DOHH2 (cell line): Measurements from ENCODE around the gene ACSL5.
"Not testable (repeated sequence)": the region's sequence is repeated elsewhere in the genome, so short reads cannot be mapped to it uniquely, and the experiment has no call there.

Source experiments
- H3F3A ChIP-seq: fragments of 200-600 bp; sonication (generic), shearing (Covaris generic); 2 replicates; pipeline ENCODE4 v1.6.0; 2016; ENCODE audit warnings: antibody characterized with exemption, mild to moderate bottlenecking; ENCODE audit not compliant: control insufficient read depth, insufficient read depth
- H3K27ac ChIP-seq: fragments of 200-600 bp; sonication (generic); 2 replicates; pipeline ENCODE4 v1.5.1; 2014; ENCODE audit warnings: low read depth, mild to moderate bottlenecking, low read length, moderate library complexity
- H3K27me3 ChIP-seq: fragments of 200-600 bp; sonication (generic); 2 replicates; pipeline ENCODE4 v1.6.1; 2014; ENCODE audit warnings: mild to moderate bottlenecking, low read length, mixed read lengths; ENCODE audit not compliant: control insufficient read depth
- H3K36me3 ChIP-seq: fragments of 200-600 bp; sonication (generic); 2 replicates; pipeline ENCODE4 v1.6.1; 2014; ENCODE audit warnings: mild to moderate bottlenecking, low read length, moderate library complexity, mixed read lengths; ENCODE audit not compliant: control insufficient read depth
- H3K4me1 ChIP-seq: fragments of 200-600 bp; sonication (generic); 2 replicates; pipeline ENCODE4 v1.6.1; 2014; ENCODE audit warnings: mild to moderate bottlenecking, low read length, mixed read lengths; ENCODE audit not compliant: control insufficient read depth
- H3K4me2 ChIP-seq: fragments of 200-600 bp; sonication (generic); 2 replicates; pipeline ENCODE4 v1.6.0; 2014; ENCODE audit warnings: mild to moderate bottlenecking, low read length, moderate library complexity
- H3K4me3 ChIP-seq: fragments of 200-600 bp; sonication (generic); 2 replicates; pipeline ENCODE4 v1.5.1; 2014; ENCODE audit warnings: mild to moderate bottlenecking, low read length, mixed read lengths
- H3K79me2 ChIP-seq: fragments of 200-600 bp; sonication (generic); 2 replicates; pipeline ENCODE4 v1.6.1; 2014; ENCODE audit warnings: mild to moderate bottlenecking, low read length, mixed read lengths; ENCODE audit not compliant: control insufficient read depth
- H3K9me2 ChIP-seq: fragments of 200-600 bp; sonication (generic); replicated peaks from 2 replicates; pipeline ENCODE4 v1.6.1; 2014; ENCODE audit warnings: mild to moderate bottlenecking, low read length, mixed read lengths; ENCODE audit not compliant: control insufficient read depth
- H3K9me3 ChIP-seq: fragments of 200-600 bp; sonication (generic); 2 replicates; pipeline ENCODE4 v1.6.1; 2014; ENCODE audit warnings: antibody characterized with exemption, low read length, mixed read lengths; ENCODE audit not compliant: control insufficient read depth, insufficient read depth
- H4K20me1 ChIP-seq: fragments of 200-600 bp; sonication (generic); 2 replicates; pipeline ENCODE4 v1.6.0; 2014; ENCODE audit warnings: low read depth, mild to moderate bottlenecking, antibody characterized with exemption, low read length, moderate library complexity; ENCODE audit not compliant: control insufficient read depth, insufficient read depth
- CTCF ChIP-seq: fragments of 200-600 bp; sonication (generic); IDR thresholded peaks from one replicate; pipeline ENCODE4 v1.5.1; 2014; ENCODE audit warnings: antibody characterized with exemption, mild to moderate bottlenecking, low read depth, low read length; ENCODE audit not compliant: poor library complexity, severe bottlenecking
- EZH2phosphoT487 ChIP-seq: fragments of 200-600 bp; sonication (generic); IDR thresholded peaks from 2 replicates; pipeline ENCODE4 v1.6.1; 2017; ENCODE audit warnings: borderline replicate concordance, mild to moderate bottlenecking, antibody characterized with exemption, low read length, moderate library complexity, mixed read lengths

ACSL5 gene

GRCh38 chr10:112374724-112375541 is 1.0 kb downstream of the ACSL5 start:
- Histone ChIP-seq H4K20me1 (no peaks in the 10 kb centered on the region), H3K27ac (peak overlapping the region; percentile 9; the same call in 1 of the 2 replicates), H3K27me3 (no peaks in the 10 kb centered on the region), H3K4me1 (peaks cover 26% of the 10 kb centered on the region), H3F3A (no peaks in the 10 kb centered on the region), H3K36me3 (no peaks in the 10 kb centered on the region), H3K79me2 (peaks cover 29% of the 10 kb centered on the region), H3K9me3 (no peaks in the 10 kb centered on the region), H3K4me2 (peak overlapping the region; percentile 93), H3K4me3 (peak overlapping the region; percentile 78), H3K9me2 (no peaks in the 10 kb centered on the region)
- TF ChIP-seq CTCF (no peak), EZH2phosphoT487 (no peak)

GRCh38 chr10:112375721-112376395 is 1.9 kb downstream of the ACSL5 start:
- Histone ChIP-seq H3K27ac (peak overlapping the region; percentile 9), H3F3A (no peaks in the 10 kb centered on the region), H3K4me1 (peaks cover 26% of the 10 kb centered on the region), H3K4me3 (peak overlapping the region; percentile 78), H3K79me2 (peaks cover 32% of the 10 kb centered on the region), H3K36me3 (no peaks in the 10 kb centered on the region), H3K9me2 (no peaks in the 10 kb centered on the region), H3K4me2 (peak overlapping the region; percentile 93), H3K9me3 (no peaks in the 10 kb centered on the region), H4K20me1 (no peaks in the 10 kb centered on the region), H3K27me3 (no peaks in the 10 kb centered on the region)
- no peak for TF ChIP-seq CTCF
- no peak for TF ChIP-seq EZH2phosphoT487

DNA sequence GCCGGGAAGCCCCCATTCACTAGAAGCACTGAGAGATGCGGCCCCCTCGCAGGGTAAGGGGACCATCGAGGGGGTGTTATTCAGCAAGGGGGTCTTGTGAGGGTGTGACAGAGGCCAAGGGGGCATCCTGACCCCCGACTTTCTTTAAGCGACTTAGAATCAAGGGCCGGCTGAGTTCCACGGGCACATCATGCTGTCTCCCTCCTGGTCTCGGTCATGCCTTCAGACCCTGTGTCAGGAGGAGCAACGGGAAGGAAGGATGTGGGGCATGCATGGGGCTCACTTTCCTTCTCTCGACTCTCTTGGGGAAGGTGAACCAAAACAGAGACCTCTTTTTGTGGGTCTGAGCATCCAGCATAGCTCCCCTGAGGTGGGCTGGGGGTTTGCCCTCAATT is 2.5 kb downstream of the ACSL5 start:
- Histone ChIP-seq H3K79me2 (peaks cover 32% of the 10 kb centered on the region), H3K27ac (peak overlapping the region; percentile 9), H3K36me3 (no peaks in the 10 kb centered on the region), H3K4me1 (peaks cover 26% of the 10 kb centered on the region), H3K4me2 (peak overlapping the region; percentile 93), H4K20me1 (no peaks in the 10 kb centered on the region), H3K27me3 (no peaks in the 10 kb centered on the region), H3K9me3 (no peaks in the 10 kb centered on the region), H3F3A (no peaks in the 10 kb centered on the region), H3K4me3 (peak overlapping the region; percentile 78), H3K9me2 (no peaks in the 10 kb centered on the region)
- no peak for TF ChIP-seq CTCF

- not testable (repeated sequence) for H3K36me3 ChIP-seq, H3K27me3 ChIP-seq, H3F3A ChIP-seq, H3K9me2 ChIP-seq, H4K20me1 ChIP-seq, H3K27ac ChIP-seq, H3K9me3 ChIP-seq
- peaks cover 32% of the 10 kb centered on the region for H3K79me2 ChIP-seq
- H3K4me3 ChIP-seq: peak overlapping the region; percentile 78
- peaks cover 26% of the 10 kb centered on the region for H3K4me1 ChIP-seq
- peak overlapping the region; percentile 93 for H3K4me2 ChIP-seq
Observed at GRCh38 chr10:112377116-112377515, 3.2 kb downstream of the ACSL5 start.
